Measurements from ENCODE around the gene ARID4B. TPM values are rescaled to one million over a fixed set of nuclear protein-coding genes. Genes with fewer than 3 reads are reported as not detected.

Gene ARID4B
- total RNA-seq, 2 experiments from 2014 or later = 38.8 to 41.9 TPM

- H3K27ac Mint-ChIP-seq = peak overlapping the region; percentile 6
- CTCF ChIA-PET = interaction anchor here (1.0 kb wide), 1 partner anchor 124 kb away, joined by 3 read pairs; no protein-coding TSS in a partner anchor
Measured at GRCh38 chr1:235292790-235293189, 35.2 kb downstream of the ARID4B start.

GRCh38 chr1:235291599-235292091, 36.3 kb downstream of the ARID4B start:
- H3K4me1 Mint-ChIP-seq (ENCODE audit: low read depth) = peaks cover 54% of the 10 kb centered on the region
- H3K4me3 Mint-ChIP-seq = no peak overlapping the region
- TF ChIP-seq, protein P1, sequence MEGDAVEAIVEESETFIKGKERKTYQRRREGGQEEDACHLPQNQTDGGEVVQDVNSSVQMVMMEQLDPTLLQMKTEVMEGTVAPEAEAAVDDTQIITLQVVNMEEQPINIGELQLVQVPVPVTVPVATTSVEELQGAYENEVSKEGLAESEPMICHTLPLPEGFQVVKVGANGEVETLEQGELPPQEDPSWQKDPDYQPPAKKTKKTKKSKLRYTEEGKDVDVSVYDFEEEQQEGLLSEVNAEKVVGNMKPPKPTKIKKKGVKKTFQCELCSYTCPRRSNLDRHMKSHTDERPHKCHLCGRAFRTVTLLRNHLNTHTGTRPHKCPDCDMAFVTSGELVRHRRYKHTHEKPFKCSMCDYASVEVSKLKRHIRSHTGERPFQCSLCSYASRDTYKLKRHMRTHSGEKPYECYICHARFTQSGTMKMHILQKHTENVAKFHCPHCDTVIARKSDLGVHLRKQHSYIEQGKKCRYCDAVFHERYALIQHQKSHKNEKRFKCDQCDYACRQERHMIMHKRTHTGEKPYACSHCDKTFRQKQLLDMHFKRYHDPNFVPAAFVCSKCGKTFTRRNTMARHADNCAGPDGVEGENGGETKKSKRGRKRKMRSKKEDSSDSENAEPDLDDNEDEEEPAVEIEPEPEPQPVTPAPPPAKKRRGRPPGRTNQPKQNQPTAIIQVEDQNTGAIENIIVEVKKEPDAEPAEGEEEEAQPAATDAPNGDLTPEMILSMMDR (IDR thresholded peaks at IDR 0.05) = no peak
- H3K27me3 Mint-ChIP-seq = no peaks in the 10 kb centered on the region
- H3K36me3 Mint-ChIP-seq (ENCODE audit: low read depth) = peaks cover 13% of the 10 kb centered on the region
- intact Hi-C loops (cut with micrococcal nuclease) = loop anchor here (5.0 kb wide), 1 partner anchor 36 kb away; the partner anchor contains the start of genes ARID4B and GGPS1
- POLR2A ChIA-PET = no interaction called here
- H3K27ac Mint-ChIP-seq = peak overlapping the region; percentile 46
- DNase-seq (no peak), ATAC-seq (no peak)
- CTCF ChIA-PET = interaction anchor here (0.8 to 1.0 kb wide), 3 partner anchors 33 to 125 kb away, joined by 3 read pairs; no protein-coding TSS in a partner anchor
- no peaks in the 10 kb centered on the region for H3K9me3 Mint-ChIP-seq

More at GRCh38 chr1:235292790-235293189, 35.2 kb downstream of the ARID4B start:
- DNase-seq (no peak), ATAC-seq (no peak)
- Mint-ChIP-seq H3K27me3 (no peaks in the 10 kb centered on the region), H3K4me3 (no peak overlapping the region), H3K9me3 (peaks cover 2% of the 10 kb centered on the region), H3K4me1 (ENCODE audit: low read depth) (peaks cover 54% of the 10 kb centered on the region), H3K36me3 (ENCODE audit: low read depth) (peaks cover 16% of the 10 kb centered on the region)
- intact Hi-C loops (cut with micrococcal nuclease) = loop anchor here (5.0 kb wide), 1 partner anchor 35 kb away; the partner anchor contains the start of genes ARID4B and GGPS1
- TF ChIP-seq, protein P1 (IDR thresholded peaks at IDR 0.05) = no peak
- POLR2A ChIA-PET = interaction anchor here (1.1 to 1.4 kb wide), 3 partner anchors 8 to 32 kb away, joined by 3 to 4 read pairs (median 3); no protein-coding TSS in a partner anchor

GRCh38 chr1:235290740-235291502, 37.1 kb downstream of the ARID4B start:
- intact Hi-C loops (cut with micrococcal nuclease) = loop anchor here (5.0 kb wide), 1 partner anchor 36 kb away; the partner anchor contains the start of genes ARID4B and GGPS1
- H3K9me3 Mint-ChIP-seq = no peaks in the 10 kb centered on the region
- H3K27me3 Mint-ChIP-seq = no peaks in the 10 kb centered on the region
- no peak overlapping the region for H3K4me3 Mint-ChIP-seq
- ChIA-PET CTCF (interaction anchor here (0.8 to 0.9 kb wide), 2 partner anchors 33 to 126 kb away, joined by 3 read pairs; no protein-coding TSS in a partner anchor), POLR2A (no interaction called here)
- no peak for DNase-seq
- H3K36me3 Mint-ChIP-seq (ENCODE audit: low read depth) = peaks cover 12% of the 10 kb centered on the region
- TF ChIP-seq, protein P1 (IDR thresholded peaks at IDR 0.05) = no peak
- peaks cover 60% of the 10 kb centered on the region for H3K4me1 Mint-ChIP-seq (ENCODE audit: low read depth)
- ATAC-seq = no peak
- H3K27ac Mint-ChIP-seq = no peak overlapping the region

- Mint-ChIP-seq H3K4me3 (no peak overlapping the region), H3K9me3 (no peaks in the 10 kb centered on the region), H3K27ac (peak overlapping the region; percentile 10), H3K27me3 (no peaks in the 10 kb centered on the region), H3K4me1 (ENCODE audit: low read depth) (peaks cover 65% of the 10 kb centered on the region), H3K36me3 (ENCODE audit: low read depth) (peaks cover 9% of the 10 kb centered on the region)
- TF ChIP-seq, protein P1 (IDR thresholded peaks at IDR 0.05) = no peak
- ATAC-seq (no peak), DNase-seq (no peak)
- ChIA-PET POLR2A (interaction anchor here (0.7 kb wide), 1 partner anchor 34 kb away, joined by 3 read pairs; no protein-coding TSS in a partner anchor), CTCF (interaction anchor here (1.1 kb wide), 1 partner anchor 35 kb away, joined by 3 read pairs; no protein-coding TSS in a partner anchor)
- intact Hi-C loops (cut with micrococcal nuclease) = loop anchor here (5.0 kb wide), 1 partner anchor 37 kb away; the partner anchor contains the start of genes ARID4B and GGPS1
Measured at GRCh38 chr1:235289859-235290739, 37.9 kb downstream of the ARID4B start.

Data from activated CD8-positive, alpha-beta T cell treated with anti-CD3 and anti-CD28 coated beads for 36 hours (primary cell).